Measurements from ENCODE around the gene SLC4A1.
"Not testable (repeated sequence)": the region's sequence is repeated elsewhere in the genome, so short reads cannot be mapped to it uniquely, and the experiment has no call there.

Gene SLC4A1

GRCh38 chr17:44247440-44247841 lies 20.5 kb downstream of the SLC4A1 start:
- Histone ChIP-seq H3K27ac (ENCODE audit: insufficient read depth, low read length, poor library complexity, severe bottlenecking) (no peak overlapping the region), H3K4me3 (ENCODE audit: insufficient read depth, low read depth, low read length, poor library complexity, severe bottlenecking) (no peak overlapping the region), H3K4me1 (ENCODE audit: control insufficient read depth, insufficient read depth, low read length, poor library complexity, severe bottlenecking) (peaks cover 12% of the 10 kb centered on the region), H3K9me3 (ENCODE audit: control insufficient read depth, low read length) (no peaks in the 10 kb centered on the region), H3K36me3 (ENCODE audit: control insufficient read depth, insufficient read depth, low read length) (no peaks in the 10 kb centered on the region), H3K27me3 (replicated peaks; ENCODE audit: control insufficient read depth, insufficient read depth, low read length, poor library complexity, severe bottlenecking) (no peaks in the 10 kb centered on the region)
- DNase-seq, result no peak

GRCh38 chr17:44241106-44241624 lies 26.8 kb downstream of the SLC4A1 start:
- no peak for DNase-seq
- no peaks in the 10 kb centered on the region for H3K9me3 ChIP-seq (ENCODE audit: control insufficient read depth, low read length)
- H3K27ac ChIP-seq (ENCODE audit: insufficient read depth, low read length, poor library complexity, severe bottlenecking), result no peak overlapping the region
- no peaks in the 10 kb centered on the region for H3K27me3 ChIP-seq (replicated peaks; ENCODE audit: control insufficient read depth, insufficient read depth, low read length, poor library complexity, severe bottlenecking)
- no peak overlapping the region for H3K4me3 ChIP-seq (ENCODE audit: insufficient read depth, low read depth, low read length, poor library complexity, severe bottlenecking)
- no peaks in the 10 kb centered on the region for H3K36me3 ChIP-seq (ENCODE audit: control insufficient read depth, insufficient read depth, low read length)
- H3K4me1 ChIP-seq (ENCODE audit: control insufficient read depth, insufficient read depth, low read length, poor library complexity, severe bottlenecking), result peaks cover 7% of the 10 kb centered on the region

GRCh38 chr17:44237886-44238285 lies 30.0 kb downstream of the SLC4A1 start:
- not testable (repeated sequence) for H3K9me3 ChIP-seq (ENCODE audit: control insufficient read depth, low read length); H3K4me1 ChIP-seq (ENCODE audit: control insufficient read depth, insufficient read depth, low read length, poor library complexity, severe bottlenecking); H3K27ac ChIP-seq (ENCODE audit: insufficient read depth, low read length, poor library complexity, severe bottlenecking); H3K27me3 ChIP-seq (replicated peaks; ENCODE audit: control insufficient read depth, insufficient read depth, low read length, poor library complexity, severe bottlenecking); H3K36me3 ChIP-seq (ENCODE audit: control insufficient read depth, insufficient read depth, low read length); H3K4me3 ChIP-seq (ENCODE audit: insufficient read depth, low read depth, low read length, poor library complexity, severe bottlenecking); DNase-seq

GRCh38 chr17:44236444-44236991 lies 31.4 kb downstream of the SLC4A1 start:
- DNase-seq, result no peak
- Histone ChIP-seq H3K36me3 (ENCODE audit: control insufficient read depth, insufficient read depth, low read length) (no peaks in the 10 kb centered on the region), H3K27me3 (replicated peaks; ENCODE audit: control insufficient read depth, insufficient read depth, low read length, poor library complexity, severe bottlenecking) (no peaks in the 10 kb centered on the region), H3K9me3 (ENCODE audit: control insufficient read depth, low read length) (no peaks in the 10 kb centered on the region), H3K27ac (ENCODE audit: insufficient read depth, low read length, poor library complexity, severe bottlenecking) (no peak overlapping the region), H3K4me3 (ENCODE audit: insufficient read depth, low read depth, low read length, poor library complexity, severe bottlenecking) (no peak overlapping the region), H3K4me1 (ENCODE audit: control insufficient read depth, insufficient read depth, low read length, poor library complexity, severe bottlenecking) (no peaks in the 10 kb centered on the region)

- no peaks in the 10 kb centered on the region for H3K9me3 ChIP-seq (ENCODE audit: control insufficient read depth, low read length)
- H3K27ac ChIP-seq (ENCODE audit: insufficient read depth, low read length, poor library complexity, severe bottlenecking), result no peak overlapping the region
- no peaks in the 10 kb centered on the region for H3K27me3 ChIP-seq (replicated peaks; ENCODE audit: control insufficient read depth, insufficient read depth, low read length, poor library complexity, severe bottlenecking)
- no peak overlapping the region for H3K4me3 ChIP-seq (ENCODE audit: insufficient read depth, low read depth, low read length, poor library complexity, severe bottlenecking)
- H3K4me1 ChIP-seq (ENCODE audit: control insufficient read depth, insufficient read depth, low read length, poor library complexity, severe bottlenecking), result no peaks in the 10 kb centered on the region
- no peak for DNase-seq
- H3K36me3 ChIP-seq (ENCODE audit: control insufficient read depth, insufficient read depth, low read length), result no peaks in the 10 kb centered on the region
Observed at GRCh38 chr17:44235583-44235936, 32.4 kb downstream of the SLC4A1 start.

GRCh38 chr17:44233582-44233981 lies 34.4 kb downstream of the SLC4A1 start:
- no peak for DNase-seq
- H3K36me3 ChIP-seq (ENCODE audit: control insufficient read depth, insufficient read depth, low read length), result no peaks in the 10 kb centered on the region
- H3K4me1 ChIP-seq (ENCODE audit: control insufficient read depth, insufficient read depth, low read length, poor library complexity, severe bottlenecking), result no peaks in the 10 kb centered on the region
- no peak overlapping the region for H3K27ac ChIP-seq (ENCODE audit: insufficient read depth, low read length, poor library complexity, severe bottlenecking)
- no peaks in the 10 kb centered on the region for H3K9me3 ChIP-seq (ENCODE audit: control insufficient read depth, low read length)
- no peak overlapping the region for H3K4me3 ChIP-seq (ENCODE audit: insufficient read depth, low read depth, low read length, poor library complexity, severe bottlenecking)
- no peaks in the 10 kb centered on the region for H3K27me3 ChIP-seq (replicated peaks; ENCODE audit: control insufficient read depth, insufficient read depth, low read length, poor library complexity, severe bottlenecking)

GRCh38 chr17:44232061-44232460 lies 35.9 kb downstream of the SLC4A1 start:
- DNase-seq, result no peak
- H3K36me3 ChIP-seq (ENCODE audit: control insufficient read depth, insufficient read depth, low read length), result no peaks in the 10 kb centered on the region
- H3K4me1 ChIP-seq (ENCODE audit: control insufficient read depth, insufficient read depth, low read length, poor library complexity, severe bottlenecking), result no peaks in the 10 kb centered on the region
- no peaks in the 10 kb centered on the region for H3K27me3 ChIP-seq (replicated peaks; ENCODE audit: control insufficient read depth, insufficient read depth, low read length, poor library complexity, severe bottlenecking)
- H3K27ac ChIP-seq (ENCODE audit: insufficient read depth, low read length, poor library complexity, severe bottlenecking), result no peak overlapping the region
- no peaks in the 10 kb centered on the region for H3K9me3 ChIP-seq (ENCODE audit: control insufficient read depth, low read length)
- H3K4me3 ChIP-seq (ENCODE audit: insufficient read depth, low read depth, low read length, poor library complexity, severe bottlenecking), result no peak overlapping the region

GRCh38 chr17:44230140-44230539 lies 37.8 kb downstream of the SLC4A1 start:
- Histone ChIP-seq H3K9me3 (ENCODE audit: control insufficient read depth, low read length) (no peaks in the 10 kb centered on the region), H3K27me3 (replicated peaks; ENCODE audit: control insufficient read depth, insufficient read depth, low read length, poor library complexity, severe bottlenecking) (no peaks in the 10 kb centered on the region), H3K4me1 (ENCODE audit: control insufficient read depth, insufficient read depth, low read length, poor library complexity, severe bottlenecking) (no peaks in the 10 kb centered on the region), H3K36me3 (ENCODE audit: control insufficient read depth, insufficient read depth, low read length) (no peaks in the 10 kb centered on the region), H3K27ac (ENCODE audit: insufficient read depth, low read length, poor library complexity, severe bottlenecking) (no peak overlapping the region), H3K4me3 (ENCODE audit: insufficient read depth, low read depth, low read length, poor library complexity, severe bottlenecking) (no peak overlapping the region)
- DNase-seq, result no peak

GRCh38 chr17:44229090-44229489 lies 38.8 kb downstream of the SLC4A1 start:
- H3K27ac ChIP-seq (ENCODE audit: insufficient read depth, low read length, poor library complexity, severe bottlenecking), result no peak overlapping the region
- no peaks in the 10 kb centered on the region for H3K4me1 ChIP-seq (ENCODE audit: control insufficient read depth, insufficient read depth, low read length, poor library complexity, severe bottlenecking)
- no peaks in the 10 kb centered on the region for H3K36me3 ChIP-seq (ENCODE audit: control insufficient read depth, insufficient read depth, low read length)
- no peak for DNase-seq
- H3K9me3 ChIP-seq (ENCODE audit: control insufficient read depth, low read length), result no peaks in the 10 kb centered on the region
- no peak overlapping the region for H3K4me3 ChIP-seq (ENCODE audit: insufficient read depth, low read depth, low read length, poor library complexity, severe bottlenecking)
- no peaks in the 10 kb centered on the region for H3K27me3 ChIP-seq (replicated peaks; ENCODE audit: control insufficient read depth, insufficient read depth, low read length, poor library complexity, severe bottlenecking)

GRCh38 chr17:44223541-44224071 lies 44.3 kb downstream of the SLC4A1 start:
- Histone ChIP-seq H3K4me1 (ENCODE audit: control insufficient read depth, insufficient read depth, low read length, poor library complexity, severe bottlenecking) (no peaks in the 10 kb centered on the region), H3K4me3 (ENCODE audit: insufficient read depth, low read depth, low read length, poor library complexity, severe bottlenecking) (no peak overlapping the region), H3K27me3 (replicated peaks; ENCODE audit: control insufficient read depth, insufficient read depth, low read length, poor library complexity, severe bottlenecking) (no peaks in the 10 kb centered on the region), H3K9me3 (ENCODE audit: control insufficient read depth, low read length) (no peaks in the 10 kb centered on the region), H3K27ac (ENCODE audit: insufficient read depth, low read length, poor library complexity, severe bottlenecking) (no peak overlapping the region), H3K36me3 (ENCODE audit: control insufficient read depth, insufficient read depth, low read length) (no peaks in the 10 kb centered on the region)
- no peak for DNase-seq

Data from effector memory CD4-positive, alpha-beta T cell (primary cell).